NCI-H446 (cell line): Measurements from ENCODE around the gene TRIM21.
A peak's percentile ranks its signal among the peaks of the same experiment; 100 is the strongest.
"Not testable (repeated sequence)": the region's sequence is repeated elsewhere in the genome, so short reads cannot be mapped to it uniquely, and the experiment has no call there.

Source experiments
- DNase-seq, 2 experiments: peaks; one replicate each; lab custom pipeline; 2025; lab: John Stamatoyannopoulos, UW

TRIM21 gene

DNA sequence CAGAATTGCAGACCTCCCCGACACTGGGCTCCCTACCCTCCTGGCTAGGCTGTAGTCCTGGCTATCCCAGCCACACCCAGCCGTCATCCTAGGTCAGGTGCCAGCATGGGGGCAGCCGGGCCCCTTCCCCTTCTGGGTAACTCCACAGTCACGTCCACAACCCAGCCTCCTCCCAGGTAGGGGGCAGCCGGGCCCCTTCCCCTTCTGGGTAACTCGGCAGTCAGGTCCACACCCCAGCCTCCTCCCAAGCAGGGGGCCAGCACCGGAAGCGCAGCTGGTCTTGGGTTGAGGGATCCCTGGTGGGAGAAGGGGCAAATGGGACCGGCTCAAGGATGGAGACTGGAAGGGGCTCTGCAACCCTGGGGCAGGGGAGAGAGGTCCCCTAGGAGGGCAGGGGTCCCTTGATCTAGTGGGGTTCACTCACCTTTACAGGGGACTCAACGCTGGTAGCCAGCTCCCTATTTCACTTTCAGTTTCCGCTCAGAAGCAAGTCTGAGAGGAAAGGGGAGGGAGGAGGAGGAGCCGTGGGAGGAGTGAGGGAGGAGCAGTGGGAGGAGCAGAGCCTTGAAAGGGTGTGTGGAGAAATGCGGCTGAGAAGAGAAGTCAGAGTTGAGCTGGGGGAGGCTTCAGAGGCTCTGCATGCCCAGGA lies at the start of gene TRIM21:
Gene TRIM21, minus strand, starts transcription at position 494 of the 649 bp plus-strand sequence. CDS start 3,293 bp downstream, outside the sequence.
- peak in 1 of 2 experiments; percentile 33 for DNase-seq

DNA sequence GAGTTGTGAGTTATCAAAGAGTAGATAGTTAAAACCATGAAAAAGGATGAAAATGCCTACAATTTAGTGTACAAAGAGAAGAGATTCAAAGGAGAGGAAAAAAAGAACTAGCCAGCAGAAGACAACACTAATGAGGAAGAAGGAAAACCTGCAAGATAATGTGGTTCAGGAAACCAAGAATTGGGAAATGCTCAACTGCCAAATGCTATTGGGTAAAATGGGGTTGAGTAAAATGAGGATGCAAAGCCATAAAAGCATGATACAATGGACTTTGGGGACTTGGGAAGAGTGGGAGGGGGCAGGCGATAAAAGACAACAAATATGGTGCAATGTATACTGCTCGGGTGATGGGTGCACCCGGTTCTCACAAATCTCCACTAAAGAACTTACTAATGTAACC lies 48.0 kb upstream of the TRIM21 start:
- DNase-seq: no peak

DNA sequence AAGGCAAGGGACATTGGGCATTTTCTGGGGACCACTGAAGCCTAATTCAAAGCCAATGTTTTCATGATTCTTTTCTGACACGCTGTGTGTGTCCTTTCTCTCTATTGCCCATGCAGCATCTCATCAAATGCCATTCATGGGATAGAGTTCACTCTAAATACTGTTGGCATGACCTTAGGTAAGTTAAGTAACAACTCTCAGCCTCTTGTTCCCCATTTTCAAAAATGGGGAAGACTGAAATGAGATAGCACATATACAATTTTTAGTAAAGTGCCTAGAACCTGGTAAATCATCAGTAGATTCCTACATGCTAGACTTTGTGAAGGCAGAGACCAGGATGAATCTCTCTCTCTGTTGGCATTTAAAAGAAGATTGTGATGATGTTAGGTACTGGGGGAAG lies 42.9 kb upstream of the TRIM21 start:
- DNase-seq: no peak

DNA sequence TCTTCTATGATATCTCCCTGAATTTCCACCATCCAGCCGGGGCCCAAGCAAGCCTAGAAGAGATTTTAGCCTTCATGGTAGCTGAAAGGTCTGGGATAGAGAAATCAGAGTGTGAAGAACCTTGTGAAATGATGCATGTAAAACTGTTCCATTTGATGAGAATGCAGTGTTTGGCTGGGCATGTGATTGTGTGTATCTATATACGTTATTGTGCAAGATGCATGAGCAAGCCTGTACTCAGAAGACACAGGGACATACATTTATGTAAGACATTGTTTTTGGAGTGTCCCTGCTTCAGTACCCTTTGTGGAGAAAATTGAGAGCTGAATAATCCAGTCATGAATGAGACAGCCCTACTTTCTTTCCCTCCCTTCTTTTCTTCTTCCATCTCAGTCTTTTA lies 40.4 kb upstream of the TRIM21 start:
- DNase-seq: no peak

DNA sequence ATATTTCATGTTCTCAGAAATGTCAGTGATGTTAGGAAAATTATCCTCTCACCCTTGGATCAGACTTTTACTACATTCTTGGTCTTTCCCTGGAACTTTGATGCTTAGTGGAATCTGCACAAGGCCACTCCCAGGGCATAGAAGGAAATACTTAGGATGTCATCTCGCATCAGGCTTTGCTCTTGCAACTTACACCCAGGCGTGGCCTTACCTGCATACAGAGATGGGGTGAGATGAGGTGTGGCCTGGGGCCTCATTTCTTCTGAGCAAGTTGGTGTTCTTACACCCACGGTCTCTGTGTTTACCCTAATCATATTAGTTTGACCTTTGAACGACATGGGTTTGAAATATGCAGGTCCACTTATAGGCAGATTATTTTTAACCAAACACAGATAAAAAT lies 36.5 kb upstream of the TRIM21 start:
- no peak for DNase-seq

DNA sequence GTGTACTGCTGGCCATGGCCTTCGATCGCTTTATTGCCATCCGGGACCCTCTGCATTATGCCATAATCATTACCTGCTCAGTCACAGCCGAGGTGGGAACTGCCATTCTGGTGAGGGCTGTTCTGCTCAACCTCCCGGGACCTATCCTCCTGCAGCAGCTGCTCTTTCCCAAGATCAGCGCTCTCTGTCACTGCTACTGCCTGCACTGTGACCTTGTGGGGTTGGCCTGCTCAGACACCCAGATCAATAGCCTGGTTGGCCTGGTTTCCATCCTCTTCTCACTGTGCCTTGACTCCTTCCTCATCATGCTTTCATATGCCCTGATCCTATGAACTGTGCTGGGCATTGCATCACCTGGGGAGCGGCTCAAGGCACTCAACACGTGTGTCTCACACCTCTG lies 24.9 kb upstream of the TRIM21 start:
- DNase-seq: no peak

DNA sequence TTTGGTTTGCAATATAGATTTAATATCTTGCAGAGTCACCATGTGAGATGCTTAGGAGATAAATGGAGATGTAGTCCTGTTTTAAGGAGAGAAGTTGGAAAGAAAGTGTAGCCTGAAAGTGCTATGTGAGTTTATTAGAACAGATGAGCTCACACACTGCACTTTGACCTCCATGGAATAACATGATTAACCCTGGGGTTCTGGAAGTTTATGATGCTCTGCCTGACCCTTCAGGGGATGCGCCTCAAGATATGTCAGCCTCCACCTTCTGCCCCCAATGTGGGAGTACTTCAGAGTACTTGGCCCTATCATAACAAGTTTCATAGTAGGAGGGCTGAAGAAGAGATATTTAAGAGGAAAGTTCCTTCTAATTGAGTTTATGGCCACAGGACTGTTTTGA lies 23.3 kb upstream of the TRIM21 start:
- no peak for DNase-seq

DNA sequence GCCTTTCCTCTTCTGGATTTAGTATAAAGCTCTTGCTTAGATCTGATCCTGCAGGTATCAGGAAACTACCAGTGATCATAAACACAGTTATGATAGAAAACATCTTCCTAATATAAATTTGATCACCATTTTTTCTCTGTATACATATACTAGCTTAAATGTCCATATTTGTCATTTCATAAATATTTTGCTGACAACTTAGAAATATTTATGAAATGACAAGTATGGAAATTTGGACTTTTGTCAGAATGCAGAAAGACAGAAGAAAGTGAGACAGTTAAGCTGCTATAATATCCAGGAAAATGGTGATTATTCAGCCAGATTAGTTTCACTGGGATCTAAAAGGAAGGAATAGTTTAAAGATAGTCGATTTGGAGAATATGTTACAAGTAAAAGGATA lies 22.8 kb upstream of the TRIM21 start:
- DNase-seq: no peak

DNA sequence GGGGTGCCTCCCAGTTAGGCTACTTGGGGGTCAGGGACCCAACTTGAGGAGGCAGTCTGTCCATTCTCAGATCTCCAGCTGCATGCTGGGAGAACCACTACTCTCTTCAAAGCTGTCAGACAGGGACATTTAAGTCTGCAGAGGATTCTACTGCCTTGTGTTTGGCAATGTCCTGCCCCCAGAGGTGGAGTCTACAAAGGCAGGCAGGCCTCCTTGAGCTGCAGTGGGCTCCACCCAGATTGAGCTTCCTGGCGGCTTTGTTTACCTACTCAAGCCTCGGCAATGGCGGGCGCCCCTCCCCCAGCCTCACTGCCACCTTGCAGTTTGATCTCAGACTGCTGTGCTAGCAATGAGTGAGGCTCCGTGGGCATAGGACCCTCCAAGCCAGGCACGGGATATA lies 12.7 kb upstream of the TRIM21 start:
- DNase-seq: not testable (repeated sequence)

DNA sequence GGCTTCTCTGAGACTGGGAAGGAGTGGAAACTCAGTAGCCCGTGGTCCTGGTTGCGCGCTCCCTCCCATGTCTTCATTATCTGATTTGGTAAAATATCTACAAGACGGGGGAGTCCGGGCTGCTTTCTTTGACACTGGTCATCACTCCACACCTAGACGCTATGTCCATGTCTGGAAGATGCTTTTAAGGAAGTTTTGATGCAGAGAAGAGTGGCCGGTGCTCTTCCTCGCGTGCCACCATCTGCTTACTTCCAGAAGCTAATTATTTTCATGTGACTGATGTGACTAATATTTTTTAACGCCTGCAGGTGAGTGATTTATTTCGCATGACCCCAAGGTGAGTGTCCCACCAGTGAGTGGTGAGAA lies 339 bp upstream of the TRIM21 start:
- no peak for DNase-seq

DNA sequence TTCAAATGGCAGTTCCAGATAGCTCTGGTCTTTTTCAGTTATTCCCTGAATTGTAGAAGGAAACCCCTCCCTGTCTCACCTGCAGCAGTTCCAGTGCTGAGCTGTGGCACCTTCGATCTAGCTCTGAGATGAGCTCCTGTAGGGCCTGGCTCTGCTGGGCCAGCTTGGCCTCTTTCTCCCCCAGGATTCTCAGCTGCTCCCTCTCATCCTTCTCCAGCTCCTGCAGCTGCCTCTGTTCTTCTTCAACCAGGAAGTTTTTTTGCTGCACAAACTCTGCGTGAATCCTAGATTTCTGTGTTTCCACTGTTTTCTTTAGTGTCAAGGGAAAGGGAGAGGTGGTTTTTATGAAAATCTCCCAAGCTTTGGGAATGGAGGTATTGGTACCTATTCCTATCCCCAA lies 5.3 kb downstream of the TRIM21 start:
- no peak for DNase-seq

DNA sequence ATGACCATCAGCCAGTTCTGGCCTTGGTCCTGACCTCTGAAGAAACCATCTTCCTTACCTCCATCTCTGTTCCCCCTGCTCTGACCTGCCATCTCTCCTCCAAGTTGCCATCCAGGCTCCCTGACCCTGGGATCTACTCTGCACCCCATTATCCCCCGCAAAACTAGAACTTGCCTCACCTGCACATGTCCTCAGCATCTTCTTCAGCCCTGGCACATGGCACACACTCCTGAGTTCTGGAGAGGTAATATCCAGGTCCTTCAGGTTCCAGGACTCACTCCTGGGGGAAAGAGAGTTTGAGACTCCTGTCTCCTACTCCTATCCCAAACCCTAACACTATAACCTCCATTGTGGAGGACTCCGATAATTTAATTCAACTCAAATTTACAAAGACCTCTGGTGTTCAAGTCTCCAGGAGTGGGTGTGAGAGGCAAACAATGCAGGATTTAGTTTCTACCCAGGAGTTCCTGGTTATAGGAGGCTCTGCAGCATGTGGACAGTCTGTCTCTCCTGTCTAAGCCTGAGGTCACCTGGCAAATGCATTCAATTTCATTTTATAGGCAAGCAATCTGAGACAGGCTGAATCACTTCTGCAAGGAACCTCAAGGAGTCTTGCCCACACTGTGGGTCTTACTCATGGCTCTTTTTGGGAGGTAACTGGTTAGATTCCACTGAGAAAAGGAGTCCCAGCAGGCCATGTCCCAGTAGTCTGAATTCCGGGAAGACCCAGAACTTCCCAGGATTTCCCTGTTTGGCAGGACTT lies 7.3 kb downstream of the TRIM21 start:
- no peak for DNase-seq

DNA sequence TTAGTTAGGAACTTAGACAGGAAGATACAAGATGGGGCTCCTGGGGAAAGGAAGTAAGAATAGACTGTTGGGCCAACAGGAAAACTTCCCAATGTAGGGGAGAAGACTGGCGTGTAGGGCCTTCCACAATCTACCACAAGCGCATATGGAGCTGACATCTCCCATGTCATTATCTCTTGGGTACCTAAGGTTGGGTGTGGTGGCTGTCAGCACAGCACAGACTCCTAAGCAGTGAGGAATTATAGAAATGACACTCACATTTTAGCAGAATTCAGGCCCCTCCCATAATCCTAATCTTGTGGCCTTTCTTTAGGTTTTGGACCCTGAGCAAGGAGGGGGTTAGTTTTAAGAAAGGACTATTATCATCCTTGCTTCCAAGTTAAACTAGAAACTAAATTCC lies 11.6 kb downstream of the TRIM21 start:
- DNase-seq: no peak

DNA sequence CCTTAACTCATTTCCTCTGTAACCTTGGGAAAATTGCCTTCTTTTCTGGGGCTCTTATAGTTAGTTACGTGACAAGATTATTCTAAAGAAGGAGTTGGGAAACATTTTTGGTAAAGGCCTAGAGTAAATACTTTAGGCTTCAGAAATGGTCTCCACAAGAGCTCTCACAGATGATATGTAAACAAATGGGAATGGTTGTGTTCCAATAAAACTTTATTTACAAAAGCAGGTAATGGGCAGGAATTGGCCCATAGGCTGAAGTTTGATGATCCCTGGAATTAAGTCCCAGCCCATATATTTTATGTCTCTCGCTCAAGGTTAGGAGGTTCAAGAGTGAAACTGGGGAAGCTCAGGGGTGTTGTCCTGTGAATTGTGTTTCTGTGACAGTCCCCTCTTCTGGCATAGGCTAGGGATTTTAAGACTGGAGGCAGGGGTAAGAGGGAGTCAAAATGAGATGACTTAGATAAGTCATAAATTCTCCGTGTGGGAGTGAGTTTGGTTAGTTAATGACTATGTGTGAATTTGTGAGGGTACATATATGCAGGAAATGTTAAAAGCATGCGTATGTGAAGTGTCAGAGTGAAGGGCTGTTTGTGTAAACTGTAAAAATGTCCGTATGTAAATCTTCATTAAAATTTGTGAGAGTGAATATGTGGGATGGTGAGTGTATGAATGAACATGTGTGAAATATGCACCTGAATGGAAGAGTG lies 17.9 kb downstream of the TRIM21 start:
- no peak for DNase-seq

DNA sequence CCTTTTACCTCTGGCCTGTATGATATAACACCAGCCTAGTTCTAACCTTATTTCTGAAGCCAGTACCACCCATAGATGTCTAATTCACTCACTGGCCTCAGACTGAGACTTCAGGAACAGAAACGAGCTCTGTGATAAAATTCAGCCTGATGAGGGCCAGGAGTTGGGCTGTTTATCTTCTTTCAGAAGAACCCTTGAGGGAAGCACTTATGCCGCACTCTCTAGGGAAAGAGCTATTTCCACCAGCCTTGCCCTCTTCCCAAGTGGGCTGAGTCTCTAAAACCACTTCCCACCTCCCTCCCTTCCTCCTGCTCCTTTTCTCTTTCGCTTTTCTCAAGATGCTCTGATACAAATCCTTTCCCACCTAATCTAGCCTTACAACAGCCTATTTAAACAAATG lies 23.3 kb downstream of the TRIM21 start:
- DNase-seq: no peak

DNA sequence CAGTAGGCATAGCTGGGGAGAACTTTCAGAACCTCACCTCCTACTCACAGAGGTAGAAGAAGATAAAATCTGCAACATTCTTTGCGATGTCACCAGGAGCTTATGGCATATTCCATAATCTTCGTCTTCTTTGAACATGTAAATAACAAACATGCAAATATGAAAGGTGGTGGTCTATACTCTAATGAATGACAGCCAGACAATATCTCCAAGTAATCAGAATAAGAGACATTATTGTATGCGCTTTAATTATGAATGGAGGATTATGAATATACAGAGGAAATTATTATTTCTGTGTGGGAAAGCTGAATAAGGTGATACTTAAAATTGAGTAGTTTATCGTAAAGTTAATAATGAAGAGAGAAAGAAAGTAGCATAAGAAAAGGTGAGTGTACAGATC lies 25.2 kb downstream of the TRIM21 start, which contains the start of gene OR52B4:
Gene OR52B4, minus strand, starts transcription at position 101 of the 400 bp plus-strand sequence. Its CDS starts 91 bp downstream, at position 10.
- no peak for DNase-seq

DNA sequence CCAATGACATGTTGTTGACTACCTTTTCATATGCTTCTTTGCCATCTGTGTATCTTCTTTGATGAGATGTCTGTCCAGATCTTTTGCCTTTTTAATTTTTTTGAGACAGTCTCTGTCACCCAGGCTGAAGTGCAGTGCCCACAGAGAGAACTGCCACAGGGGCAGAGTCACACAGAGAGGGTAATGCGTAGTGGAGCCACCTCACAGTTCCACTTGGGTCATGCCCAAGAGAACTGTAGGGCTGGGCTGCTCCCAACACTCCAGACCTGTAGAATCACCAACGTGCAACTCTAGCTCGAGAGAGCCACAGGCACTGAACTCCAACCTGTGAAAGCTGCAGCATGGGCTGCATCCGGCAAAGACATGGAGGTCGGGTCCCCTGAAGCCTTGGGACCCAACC lies 45.4 kb downstream of the TRIM21 start:
- DNase-seq: not testable (repeated sequence)

DNA sequence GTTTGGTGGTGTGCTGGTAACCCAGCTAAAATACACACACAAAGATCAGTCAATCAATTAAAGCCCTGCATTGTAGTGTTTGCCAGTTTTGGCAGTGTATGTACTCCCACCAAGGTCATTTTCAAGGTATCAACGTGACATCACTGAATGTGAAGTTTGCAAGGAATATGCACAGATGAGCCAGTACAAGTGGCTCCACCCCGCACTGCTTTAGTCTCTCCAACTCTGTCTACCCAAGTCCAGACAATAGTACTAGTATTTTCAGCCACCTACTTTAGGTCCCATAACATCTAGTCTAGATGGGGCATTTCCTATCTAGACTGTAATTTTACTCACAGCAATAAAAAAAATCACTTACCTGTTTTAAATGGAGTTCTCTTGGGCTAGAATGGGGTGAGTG lies 48.1 kb downstream of the TRIM21 start:
- DNase-seq: not testable (repeated sequence)
